OCI-LY7 (cell line): ENCODE measurements around the gene C6orf52. TPM values are rescaled to one million over a fixed set of nuclear protein-coding genes. Genes with fewer than 3 reads are reported as not detected.

ENCODE experiments used
- BruUV-seq: library from RNA; stranded (reverse); fragments of 400-500 nt; replicated peaks from 2 replicates; lab custom pipeline; 2021; lab: Mats Ljungman, UMichigan
- CTCF ChIA-PET: fragments of 300-600 bp; sonication (Branson Sonifier 250); formaldehyde crosslinking; loops from one replicate; lab custom pipeline; 2022; ENCODE audit warnings: antibody characterized with exemption; ENCODE audit not compliant: unreplicated experiment; lab: Charles Lee
- POLR2A ChIA-PET: fragments of 300-600 bp; sonication (Branson Sonifier 250); formaldehyde crosslinking; loops from one replicate; lab custom pipeline; 2022; ENCODE audit warnings: antibody characterized with exemption; lab: Charles Lee
- DNase-seq: peaks from one replicate; pipeline ENCODE4 v3.0.0-alpha.2; 2015; ENCODE audit warnings: low spot score
- H2AFZ ChIP-seq: fragments of 200-600 bp; sonication (generic), shearing (Covaris generic); 2 replicates; pipeline ENCODE4 v1.6.1; 2014; ENCODE audit warnings: mild to moderate bottlenecking, antibody characterized with exemption, low read length, moderate library complexity
- H3K27ac ChIP-seq: fragments of 200-600 bp; sonication (generic); 2 replicates; pipeline ENCODE4 v1.5.1; 2014; ENCODE audit warnings: mixed run types, low read depth, mild to moderate bottlenecking, moderate library complexity, low read length, inconsistent platforms; ENCODE audit not compliant: poor library complexity, severe bottlenecking
- H3K36me3 ChIP-seq: fragments of 200-600 bp; sonication (generic); 2 replicates; pipeline ENCODE4 v1.6.1; 2014; ENCODE audit warnings: mild to moderate bottlenecking, antibody characterized with exemption, low read length, moderate library complexity, mixed read lengths; ENCODE audit not compliant: insufficient read depth
- H3K4me1 ChIP-seq: fragments of 200-600 bp; sonication (generic); 2 replicates; pipeline ENCODE4 v1.5.1; 2014; ENCODE audit warnings: mild to moderate bottlenecking, low read length; ENCODE audit not compliant: insufficient read depth, poor library complexity, severe bottlenecking
- H3K4me2 ChIP-seq: fragments of 200-600 bp; sonication (generic); 2 replicates; pipeline ENCODE4 v1.6.1; 2014; ENCODE audit warnings: mild to moderate bottlenecking, low read length
- H3K4me3 ChIP-seq: fragments of 200-600 bp; sonication (generic); 2 replicates; pipeline ENCODE4 v1.5.1; 2014; ENCODE audit warnings: mild to moderate bottlenecking, low read depth, low read length; ENCODE audit not compliant: poor library complexity, severe bottlenecking
- H3K79me2 ChIP-seq: fragments of 200-600 bp; sonication (generic); 2 replicates; pipeline ENCODE4 v1.6.1; 2016; ENCODE audit warnings: low read depth, mild to moderate bottlenecking, low read length, moderate library complexity, mixed read lengths; ENCODE audit not compliant: insufficient read depth
- H3K9me2 ChIP-seq: fragments of 200-600 bp; sonication (generic); 2 replicates; pipeline ENCODE4 v1.6.1; 2016; ENCODE audit warnings: mild to moderate bottlenecking, low read length, mixed read lengths; ENCODE audit not compliant: insufficient read depth
- H3K9me3 ChIP-seq: fragments of 200-600 bp; sonication (generic); 2 replicates; pipeline ENCODE4 v1.6.1; 2014; ENCODE audit warnings: mild to moderate bottlenecking, mixed run types, low read length, mixed read lengths
- H4K20me1 ChIP-seq: fragments of 200-600 bp; sonication (generic); 2 replicates; pipeline ENCODE4 v1.6.1; 2014; ENCODE audit warnings: mild to moderate bottlenecking, antibody characterized with exemption, low read length, moderate library complexity, mixed read lengths; ENCODE audit not compliant: insufficient read depth
- CTCF ChIP-seq: fragments of 200-600 bp; sonication (generic); conservative IDR thresholded peaks from 2 replicates; pipeline ENCODE4 v1.5.1; 2014; ENCODE audit warnings: mild to moderate bottlenecking, antibody characterized with exemption, low read length, moderate library complexity, mixed read lengths
- EZH2phosphoT487 ChIP-seq: fragments of 200-600 bp; sonication (generic); IDR thresholded peaks from 2 replicates; pipeline ENCODE4 v1.6.1; 2018; ENCODE audit warnings: low read depth, borderline replicate concordance, mild to moderate bottlenecking, mixed run types, antibody characterized with exemption, low read length, moderate library complexity, mixed read lengths
- intact Hi-C: fragments of 100-400 bp; cut with micrococcal nuclease; formaldehyde crosslinking; loops from one replicate; pipeline ENCODE4 v1.10.0; 2022; ENCODE audit not compliant: unreplicated experiment
- small RNA-seq: library from RNA; depleted of rRNA; stranded (forward); fragments of <200 nt; gene quantifications from one replicate; pipeline ENCODE3, GENCODE V24; 2014
- total RNA-seq, 2 experiments: library from RNA; depleted of rRNA in 1 of 2; stranded (reverse); fragments of >200 nt in 1 of 2; shearing (Covaris generic) in 1 of 2; gene quantifications; 2 replicates each; pipeline ENCODE4 v1.2.3, GENCODE V29; 2014 to 2022

Gene C6orf52
- total RNA-seq, 2 experiments from 2014 or later, result 0.66 TPM; not detected in 1

DNA sequence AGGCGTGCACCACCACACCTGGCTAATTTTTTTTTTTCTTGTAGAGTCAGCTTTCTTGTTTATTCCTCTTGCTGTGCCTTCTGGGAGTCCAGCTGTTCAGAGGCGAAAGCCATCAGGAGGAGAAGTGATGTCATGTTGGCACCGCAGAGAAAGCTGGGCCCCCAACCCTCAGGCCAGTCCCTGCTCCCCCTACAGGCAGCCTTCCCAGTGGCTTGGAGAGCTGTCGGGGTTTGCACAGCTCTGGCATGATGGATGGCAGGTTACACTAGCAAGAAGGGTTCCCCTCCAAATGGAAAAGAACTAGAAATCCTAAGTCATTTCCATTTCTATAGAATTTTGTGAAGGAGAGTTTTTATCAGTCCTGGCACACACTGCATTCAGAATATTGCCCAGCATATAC lies 72.6 kb downstream of the C6orf52 start:
- ChIA-PET CTCF (no interaction called here), POLR2A (no interaction called here)
- Histone ChIP-seq H3K4me2 (no peak overlapping the region), H3K79me2 (no peaks in the 10 kb centered on the region), H3K9me3 (no peaks in the 10 kb centered on the region), H3K9me2 (no peaks in the 10 kb centered on the region), H3K4me1 (no peaks in the 10 kb centered on the region), H3K27ac (no peak overlapping the region), H4K20me1 (no peaks in the 10 kb centered on the region), H3K36me3 (peaks cover 49% of the 10 kb centered on the region), H2AFZ (no peak overlapping the region), H3K4me3 (no peak overlapping the region)
- TF ChIP-seq CTCF, result no peak
- no peak for TF ChIP-seq EZH2phosphoT487
- intact Hi-C loops, result no loop called here
- no TSS peak for BruUV-seq
- DNase-seq, result no peak

Small RNA genes lying within 50 kb of the gene (small RNA-seq; reads per million reads assigned to genes)
- gene RF00019, result not detected

Other genes starting within 250 kb of the C6orf52 start
- 15.4 and 17.4 TPM in 2 replicates for gene GCNT2, start 173.3 kb downstream of the C6orf52 start, total RNA-seq (2014; rRNA removed; shearing (Covaris generic))
- gene GCNT2, start 173.3 kb downstream of the C6orf52 start, total RNA-seq (2022), result 23.8 and 25.2 TPM in 2 replicates
- 27.8 and 29.7 TPM in 2 replicates for gene PAK1IP1, start 356 bp upstream of the C6orf52 start, total RNA-seq (2014; rRNA removed; shearing (Covaris generic))
- gene PAK1IP1, start 356 bp upstream of the C6orf52 start, total RNA-seq (2022), result 20.3 and 21.8 TPM in 2 replicates
- gene TMEM14C, start 28.5 kb upstream of the C6orf52 start, total RNA-seq (2014; rRNA removed; shearing (Covaris generic)), result 23.7 and 40.2 TPM in 2 replicates
- gene TMEM14C, start 28.5 kb upstream of the C6orf52 start, total RNA-seq (2022), result 33.9 and 39.5 TPM in 2 replicates
- 93.2 and 103 TPM in 2 replicates for gene TMEM14B, start 53.2 kb upstream of the C6orf52 start, total RNA-seq (2014; rRNA removed; shearing (Covaris generic))
- gene TMEM14B, start 53.2 kb upstream of the C6orf52 start, total RNA-seq (2022), result 111 and 125 TPM in 2 replicates
- not detected in 2 replicates for gene MAK, start 143.9 kb upstream of the C6orf52 start, total RNA-seq (2014; rRNA removed; shearing (Covaris generic))
- gene MAK, start 143.9 kb upstream of the C6orf52 start, total RNA-seq (2022), result 0.10 and 0.18 TPM in 2 replicates
- gene GCM2, start 187.4 kb upstream of the C6orf52 start, total RNA-seq (2014; rRNA removed; shearing (Covaris generic)), result not detected in 2 replicates
- gene GCM2, start 187.4 kb upstream of the C6orf52 start, total RNA-seq (2022), result not detected in 2 replicates
- 0.15 and 1.4 TPM in 2 replicates for gene SYCP2L, start 192.4 kb upstream of the C6orf52 start, total RNA-seq (2014; rRNA removed; shearing (Covaris generic))
- 1.3 and 2.0 TPM in 2 replicates for gene SYCP2L, start 192.4 kb upstream of the C6orf52 start, total RNA-seq (2022)